Keratinocyte (primary cell): ENCODE data around the gene TMEM45A.

Experiments
- EZH2 ChIP-seq: IDR thresholded peaks from one replicate; pipeline ENCODE4 v1.6.1; 2012; ENCODE audit warnings: inconsistent platforms, mild to moderate bottlenecking, low read length, moderate library complexity
- TF ChIP-seq, protein P1 (sequence below), 3 experiments: IDR thresholded peaks in 1 of 3; conservative IDR thresholded peaks in 1 of 3; optimal IDR thresholded peaks in 1 of 3; 2 replicates in 2 of 3; 3 replicates in 1 of 3; pipeline versions ENCODE3 to v1.5.1; 2011; ENCODE audit warnings: low read length in 3 of 3, mild to moderate bottlenecking in 3 of 3, moderate library complexity in 2 of 3, control low read depth in 1 of 3, inconsistent platforms in 1 of 3; ENCODE audit not compliant: insufficient read depth in 2 of 3; ENCODE audit errors: extremely low read depth in 1 of 3

GRCh38 chr3:100517276-100517675 lies 24.9 kb downstream of the TMEM45A start:
- TF ChIP-seq, protein P1, sequence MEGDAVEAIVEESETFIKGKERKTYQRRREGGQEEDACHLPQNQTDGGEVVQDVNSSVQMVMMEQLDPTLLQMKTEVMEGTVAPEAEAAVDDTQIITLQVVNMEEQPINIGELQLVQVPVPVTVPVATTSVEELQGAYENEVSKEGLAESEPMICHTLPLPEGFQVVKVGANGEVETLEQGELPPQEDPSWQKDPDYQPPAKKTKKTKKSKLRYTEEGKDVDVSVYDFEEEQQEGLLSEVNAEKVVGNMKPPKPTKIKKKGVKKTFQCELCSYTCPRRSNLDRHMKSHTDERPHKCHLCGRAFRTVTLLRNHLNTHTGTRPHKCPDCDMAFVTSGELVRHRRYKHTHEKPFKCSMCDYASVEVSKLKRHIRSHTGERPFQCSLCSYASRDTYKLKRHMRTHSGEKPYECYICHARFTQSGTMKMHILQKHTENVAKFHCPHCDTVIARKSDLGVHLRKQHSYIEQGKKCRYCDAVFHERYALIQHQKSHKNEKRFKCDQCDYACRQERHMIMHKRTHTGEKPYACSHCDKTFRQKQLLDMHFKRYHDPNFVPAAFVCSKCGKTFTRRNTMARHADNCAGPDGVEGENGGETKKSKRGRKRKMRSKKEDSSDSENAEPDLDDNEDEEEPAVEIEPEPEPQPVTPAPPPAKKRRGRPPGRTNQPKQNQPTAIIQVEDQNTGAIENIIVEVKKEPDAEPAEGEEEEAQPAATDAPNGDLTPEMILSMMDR (optimal IDR thresholded peaks at IDR 0.05 in 1 of 3, IDR thresholded peaks at IDR 0.05 in 1 of 3, conservative IDR thresholded peaks at IDR 0.05 in 1 of 3; ENCODE audit: extremely low read depth in 1 of 3, insufficient read depth in 2 of 3, low read length in 3 of 3): no peak
- TF ChIP-seq EZH2: no peak
